Progenitor cell of endocrine pancreas (in vitro differentiated cells): ENCODE data around the gene MYO7B. TPM values are rescaled to one million over a fixed set of nuclear protein-coding genes. Genes with fewer than 3 reads are reported as not detected.

Source experiments
- DNase-seq: peaks from one replicate; pipeline ENCODE4 v3.0.0; 2021; ENCODE audit warnings: low spot score; ENCODE audit not compliant: unreplicated experiment
- H3K27ac Mint-ChIP-seq: 2 replicates; pipeline ENCODE4 v1.8.0; 2021; ENCODE audit warnings: mild to moderate bottlenecking, moderate library complexity, mixed read lengths
- H3K27me3 Mint-ChIP-seq: 2 replicates; pipeline ENCODE4 v1.8.0; 2021; ENCODE audit warnings: mixed read lengths
- H3K36me3 Mint-ChIP-seq: 2 replicates; pipeline ENCODE4 v1.8.0; 2022; ENCODE audit warnings: mixed read lengths; ENCODE audit not compliant: insufficient read depth
- H3K4me1 Mint-ChIP-seq: 2 replicates; pipeline ENCODE4 v1.8.0; 2021; ENCODE audit warnings: low read depth, mixed read lengths
- H3K4me3 Mint-ChIP-seq: 2 replicates; pipeline ENCODE4 v1.8.0; 2021; ENCODE audit warnings: low read depth, mild to moderate bottlenecking, moderate library complexity, mixed read lengths
- H3K9me3 Mint-ChIP-seq: 2 replicates; pipeline ENCODE4 v1.8.0; 2021; ENCODE audit warnings: low read depth, mixed read lengths
- CTCF ChIP-seq: fragments of 200-600 bp; sonication (generic); IDR thresholded peaks from one replicate; pipeline ENCODE4 v1.5.0; 2021; ENCODE audit warnings: antibody characterized with exemption, mild to moderate bottlenecking; ENCODE audit not compliant: unreplicated experiment
- total RNA-seq: library from RNA; stranded (reverse); gene quantifications from 2 replicates; pipeline ENCODE4 v1.2.1, GENCODE V29; 2021

MYO7B gene
- total RNA-seq, 1 donor from 2014 or later = not detected

- Mint-ChIP-seq H3K27me3 (no peaks in the 10 kb centered on the region), H3K27ac (no peak overlapping the region), H3K4me3 (no peak overlapping the region), H3K9me3 (peaks cover 6% of the 10 kb centered on the region), H3K36me3 (no peaks in the 10 kb centered on the region), H3K4me1 (no peaks in the 10 kb centered on the region)
- DNase-seq = no peak
- no peak for TF ChIP-seq CTCF
Measured at GRCh38 chr2:127596311-127597045, 61.0 kb downstream of the MYO7B start.

GRCh38 chr2:127597046-127597983 is 61.8 kb downstream of the MYO7B start:
- H3K4me3 Mint-ChIP-seq = no peak overlapping the region
- no peaks in the 10 kb centered on the region for H3K36me3 Mint-ChIP-seq
- TF ChIP-seq CTCF = no peak
- no peak for DNase-seq
- no peaks in the 10 kb centered on the region for H3K4me1 Mint-ChIP-seq
- H3K27me3 Mint-ChIP-seq = no peaks in the 10 kb centered on the region
- H3K9me3 Mint-ChIP-seq = peaks cover 6% of the 10 kb centered on the region
- no peak overlapping the region for H3K27ac Mint-ChIP-seq

GRCh38 chr2:127597984-127598380 is 62.5 kb downstream of the MYO7B start:
- no peak overlapping the region for H3K27ac Mint-ChIP-seq
- H3K9me3 Mint-ChIP-seq = peaks cover 6% of the 10 kb centered on the region
- no peaks in the 10 kb centered on the region for H3K4me1 Mint-ChIP-seq
- H3K27me3 Mint-ChIP-seq = no peaks in the 10 kb centered on the region
- no peak overlapping the region for H3K4me3 Mint-ChIP-seq
- no peak for TF ChIP-seq CTCF
- DNase-seq = no peak
- H3K36me3 Mint-ChIP-seq = no peaks in the 10 kb centered on the region

- Mint-ChIP-seq H3K9me3 (peaks cover 6% of the 10 kb centered on the region), H3K4me3 (no peak overlapping the region), H3K27ac (no peak overlapping the region), H3K4me1 (no peaks in the 10 kb centered on the region), H3K27me3 (no peaks in the 10 kb centered on the region), H3K36me3 (no peaks in the 10 kb centered on the region)
- no peak for TF ChIP-seq CTCF
- no peak for DNase-seq
Measured at GRCh38 chr2:127598711-127599110, 63.2 kb downstream of the MYO7B start.

GRCh38 chr2:127599211-127599610 is 63.7 kb downstream of the MYO7B start:
- no peak overlapping the region for H3K4me3 Mint-ChIP-seq
- no peak overlapping the region for H3K27ac Mint-ChIP-seq
- no peak for DNase-seq
- H3K4me1 Mint-ChIP-seq = no peaks in the 10 kb centered on the region
- peaks cover 6% of the 10 kb centered on the region for H3K9me3 Mint-ChIP-seq
- TF ChIP-seq CTCF = no peak
- H3K27me3 Mint-ChIP-seq = no peaks in the 10 kb centered on the region
- no peaks in the 10 kb centered on the region for H3K36me3 Mint-ChIP-seq
